K562 treated with DMSO at 1 percent for 4 hours (cell line): Measurements from ENCODE around the gene TCP11X1. TPM values are rescaled to one million over a fixed set of nuclear protein-coding genes. Genes with fewer than 3 reads are reported as not detected.

ENCODE experiments used
- total RNA-seq: library from RNA; unstranded; fragments of 300-600 nt; gene quantifications from 2 replicates; pipeline ENCODE4 v1.2.3, GENCODE V29; 2022; ENCODE audit not compliant: insufficient read depth

TCP11X1 gene
- total RNA-seq, result not detected in 2 replicates

DNA sequence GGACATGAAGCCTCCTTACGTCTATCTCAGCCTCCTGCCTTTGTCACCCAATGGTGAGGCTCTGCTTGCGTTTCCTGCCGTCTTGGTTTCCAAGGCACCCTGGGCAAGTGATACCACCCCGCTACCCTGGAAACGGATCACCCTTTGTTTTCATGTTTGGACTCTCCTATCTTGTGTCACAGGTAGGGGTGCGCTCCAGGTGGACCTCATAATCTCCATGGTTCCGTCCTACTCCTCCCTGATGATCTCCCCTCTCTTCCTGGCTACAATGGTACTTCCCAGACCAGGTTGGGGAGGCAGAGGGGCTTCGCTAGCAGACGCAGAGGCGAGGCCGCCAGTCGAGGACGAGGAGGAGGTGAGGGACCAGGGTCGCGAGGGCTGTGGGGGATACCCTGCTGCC lies at the start of gene TCP11X1:
Gene TCP11X1 (plus strand): TSS at position 316 of the 400 bp plus-strand sequence.

DNA sequence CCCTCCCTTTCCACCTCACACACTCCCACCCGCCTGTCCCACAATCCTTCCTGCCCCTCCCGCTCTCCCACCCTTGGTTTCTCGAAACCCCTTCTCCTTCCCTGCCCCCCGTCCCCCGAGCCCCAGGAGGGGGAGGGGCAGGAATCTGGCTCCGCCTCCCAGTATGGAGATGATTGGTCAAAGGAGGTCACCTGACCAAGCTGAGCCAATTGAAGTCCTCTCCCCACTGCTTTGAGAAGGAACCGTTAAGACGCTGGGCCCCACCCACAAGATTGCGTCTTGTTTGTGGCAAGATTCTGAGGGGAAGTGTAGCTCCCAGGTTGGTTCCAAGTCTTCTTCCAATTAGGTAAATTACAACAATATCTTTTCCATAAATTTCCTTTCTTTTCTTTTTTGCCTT lies 31.8 kb downstream of the TCP11X1 start, which contains the start of gene NXF2:
Gene NXF2 (plus strand): TSS at position 275 of the 400 bp plus-strand sequence. CDS start 59,912 bp downstream, outside the sequence.

Other genes starting within 250 kb of the TCP11X1 start
- not detected in 2 replicates for gene TCEAL2, start 89.6 kb upstream of the TCP11X1 start, total RNA-seq
- not detected in 2 replicates for gene TCEAL6, start 72.8 kb upstream of the TCP11X1 start, total RNA-seq
- 3.0 and 4.4 TPM in 2 replicates for gene BEX5, start 59.3 kb upstream of the TCP11X1 start, total RNA-seq
- 4.2 and 10.0 TPM in 2 replicates for gene NXF2, start 31.9 kb downstream of the TCP11X1 start, total RNA-seq
- 15.8 and 25.0 TPM in 2 replicates for gene NXF2B, start 224.7 kb downstream of the TCP11X1 start, total RNA-seq